OCI-LY1 (cell line): ENCODE data around the gene OSCAR.

ENCODE experiments used
- H2AFZ ChIP-seq: fragments of 200-600 bp; sonication (generic), shearing (Covaris generic); 2 replicates; pipeline ENCODE4 v1.6.0; 2014; ENCODE audit warnings: antibody characterized with exemption, mild to moderate bottlenecking, low read length
- H3F3A ChIP-seq: fragments of 200-600 bp; sonication (generic), shearing (Covaris generic); 2 replicates; pipeline ENCODE4 v1.6.0; 2014; ENCODE audit warnings: mild to moderate bottlenecking, antibody characterized with exemption, low read length, moderate library complexity; ENCODE audit not compliant: insufficient read depth
- H3K27ac ChIP-seq: fragments of 200-600 bp; sonication (generic); 2 replicates; pipeline ENCODE4 v1.5.1; 2014; ENCODE audit warnings: low read length, mixed run types, mild to moderate bottlenecking, low read depth; ENCODE audit not compliant: poor library complexity, severe bottlenecking
- H3K27me3 ChIP-seq: fragments of 200-600 bp; sonication (generic); 2 replicates; pipeline ENCODE4 v1.6.0; 2014; ENCODE audit warnings: antibody characterized with exemption, mild to moderate bottlenecking, low read length, moderate library complexity; ENCODE audit not compliant: insufficient read depth
- H3K36me3 ChIP-seq: fragments of 200-600 bp; sonication (generic); 2 replicates; pipeline ENCODE4 v1.6.1; 2014; ENCODE audit warnings: mild to moderate bottlenecking, antibody characterized with exemption, low read length, moderate library complexity, mixed read lengths; ENCODE audit not compliant: insufficient read depth
- H3K4me1 ChIP-seq: fragments of 200-600 bp; sonication (generic); 2 replicates; pipeline ENCODE4 v1.5.1; 2014; ENCODE audit warnings: mild to moderate bottlenecking, low read length, moderate library complexity; ENCODE audit not compliant: insufficient read depth, severe bottlenecking
- H3K4me2 ChIP-seq: fragments of 200-600 bp; sonication (generic), shearing (Covaris generic); 2 replicates; pipeline ENCODE4 v1.6.1; 2014; ENCODE audit warnings: low read length
- H3K4me3 ChIP-seq: fragments of 200-600 bp; sonication (generic); 2 replicates; pipeline ENCODE4 v1.5.1; 2014; ENCODE audit warnings: low read length, low read depth, mild to moderate bottlenecking, mixed read lengths; ENCODE audit not compliant: poor library complexity, severe bottlenecking
- H3K79me2 ChIP-seq: fragments of 200-600 bp; shearing (Covaris generic); 2 replicates; pipeline ENCODE4 v1.6.1; 2016; ENCODE audit warnings: mixed run types, low read length, mixed read lengths; ENCODE audit not compliant: insufficient read depth
- H3K9ac ChIP-seq: fragments of 200-600 bp; sonication (generic), shearing (Covaris generic); 2 replicates; pipeline ENCODE4 v1.6.1; 2014; ENCODE audit warnings: mild to moderate bottlenecking, low read length, mixed read lengths
- H3K9me2 ChIP-seq: fragments of 200-600 bp; sonication (generic), shearing (Covaris generic); 2 replicates; pipeline ENCODE4 v1.6.1; 2014; ENCODE audit warnings: low read depth, mild to moderate bottlenecking, low read length, mixed read lengths
- H3K9me3 ChIP-seq: fragments of 200-600 bp; shearing (Covaris generic); 2 replicates; pipeline ENCODE4 v1.6.1; 2014; ENCODE audit warnings: low read length, mixed read lengths
- H4K20me1 ChIP-seq: fragments of 200-600 bp; sonication (generic), shearing (Covaris generic); 2 replicates; pipeline ENCODE4 v1.6.0; 2016; ENCODE audit warnings: mild to moderate bottlenecking, low read length; ENCODE audit not compliant: insufficient read depth
- EZH2 ChIP-seq: fragments of 200-600 bp; sonication (generic), shearing (Covaris generic); IDR thresholded peaks from 2 replicates; pipeline ENCODE4 v1.8.0; 2017; ENCODE audit warnings: borderline replicate concordance, mixed run types, mild to moderate bottlenecking, antibody characterized with exemption, low read length, moderate library complexity, mixed read lengths
- TF ChIP-seq, protein P1 (sequence below): fragments of 200-600 bp; sonication (generic), shearing (Covaris generic); IDR thresholded peaks from 2 replicates; pipeline ENCODE4 v1.5.1; 2017; ENCODE audit warnings: mild to moderate bottlenecking, antibody characterized with exemption, low read length, moderate library complexity, mixed read lengths

Gene OSCAR

DNA sequence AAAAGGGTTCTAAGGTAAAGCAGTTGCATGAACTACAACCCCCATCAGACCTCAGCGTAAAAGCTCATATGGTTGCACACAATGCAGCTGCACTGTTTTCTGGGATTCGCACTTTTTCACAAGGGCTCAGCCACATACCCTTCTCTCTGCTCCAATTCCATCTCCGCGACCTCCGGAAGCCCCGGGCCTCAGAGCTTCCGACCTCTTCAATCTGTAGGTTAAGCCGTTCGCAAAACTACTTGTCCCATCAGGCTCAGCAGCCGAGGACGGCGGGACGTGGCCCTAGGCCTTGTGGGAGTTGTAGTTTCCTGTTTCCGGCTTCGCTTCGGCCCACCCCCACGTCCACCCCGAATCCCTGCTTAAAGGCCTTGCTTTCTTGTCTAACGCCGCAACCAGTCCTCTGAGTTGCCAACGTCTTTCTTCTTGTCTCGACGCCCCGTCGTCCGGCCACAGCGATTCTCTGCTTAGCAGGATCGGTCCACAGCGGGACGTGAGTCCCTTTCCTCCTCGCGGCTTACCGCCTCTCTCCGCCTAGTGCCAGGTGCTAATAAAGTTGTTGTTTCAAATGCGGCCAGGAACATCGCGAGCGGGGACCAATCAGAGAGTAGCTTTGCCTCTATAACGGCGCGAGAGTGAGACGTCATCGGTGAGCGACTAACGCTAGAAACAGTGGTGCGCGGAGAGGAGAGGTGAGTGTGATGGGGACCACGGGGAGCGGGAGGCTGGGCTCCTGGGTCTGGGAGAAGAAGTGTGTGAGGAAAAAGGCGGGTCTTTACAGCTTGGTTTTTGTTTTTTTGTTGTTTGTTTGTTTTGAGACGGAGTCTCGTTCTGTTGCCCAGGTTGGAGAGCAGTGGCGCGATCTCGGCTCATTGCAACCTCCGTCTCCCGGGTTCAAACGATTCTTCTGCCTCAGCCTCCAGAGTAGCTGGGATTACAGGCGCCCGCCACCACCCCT is 14.8 kb upstream of the OSCAR start, which contains the start of the genes PRPF31 and TFPT:
Gene PRPF31 (plus strand): TSS at position 646 of the 955 bp plus-strand sequence. CDS start 2,525 bp downstream, outside the sequence.
Gene TFPT (minus strand): TSS at position 549 of the 955 bp plus-strand sequence. CDS start 388 bp downstream, at position 161.
- H3K4me2 ChIP-seq = peak within 1 kb of the TSS; percentile 86
- no peaks in the 10 kb centered on the region for H3K27me3 ChIP-seq
- TF ChIP-seq, protein P1, sequence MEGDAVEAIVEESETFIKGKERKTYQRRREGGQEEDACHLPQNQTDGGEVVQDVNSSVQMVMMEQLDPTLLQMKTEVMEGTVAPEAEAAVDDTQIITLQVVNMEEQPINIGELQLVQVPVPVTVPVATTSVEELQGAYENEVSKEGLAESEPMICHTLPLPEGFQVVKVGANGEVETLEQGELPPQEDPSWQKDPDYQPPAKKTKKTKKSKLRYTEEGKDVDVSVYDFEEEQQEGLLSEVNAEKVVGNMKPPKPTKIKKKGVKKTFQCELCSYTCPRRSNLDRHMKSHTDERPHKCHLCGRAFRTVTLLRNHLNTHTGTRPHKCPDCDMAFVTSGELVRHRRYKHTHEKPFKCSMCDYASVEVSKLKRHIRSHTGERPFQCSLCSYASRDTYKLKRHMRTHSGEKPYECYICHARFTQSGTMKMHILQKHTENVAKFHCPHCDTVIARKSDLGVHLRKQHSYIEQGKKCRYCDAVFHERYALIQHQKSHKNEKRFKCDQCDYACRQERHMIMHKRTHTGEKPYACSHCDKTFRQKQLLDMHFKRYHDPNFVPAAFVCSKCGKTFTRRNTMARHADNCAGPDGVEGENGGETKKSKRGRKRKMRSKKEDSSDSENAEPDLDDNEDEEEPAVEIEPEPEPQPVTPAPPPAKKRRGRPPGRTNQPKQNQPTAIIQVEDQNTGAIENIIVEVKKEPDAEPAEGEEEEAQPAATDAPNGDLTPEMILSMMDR = no peak
- H3K9ac ChIP-seq = peak within 1 kb of the TSS; percentile 77
- peak within 1 kb of the TSS; percentile 87 for H3K4me3 ChIP-seq
- H3K9me2 ChIP-seq = no peaks in the 10 kb centered on the region
- no peaks in the 10 kb centered on the region for H3K9me3 ChIP-seq
- peaks cover 11% of the 10 kb centered on the region for H3K79me2 ChIP-seq
- H4K20me1 ChIP-seq = no peaks in the 10 kb centered on the region
- H3K36me3 ChIP-seq = peaks cover 29% of the 10 kb centered on the region
- no peak within 1 kb of the TSS for H2AFZ ChIP-seq
- H3F3A ChIP-seq = no peaks in the 10 kb centered on the region
- peak within 1 kb of the TSS; percentile 69 for H3K27ac ChIP-seq
- peaks cover 20% of the 10 kb centered on the region for H3K4me1 ChIP-seq

DNA sequence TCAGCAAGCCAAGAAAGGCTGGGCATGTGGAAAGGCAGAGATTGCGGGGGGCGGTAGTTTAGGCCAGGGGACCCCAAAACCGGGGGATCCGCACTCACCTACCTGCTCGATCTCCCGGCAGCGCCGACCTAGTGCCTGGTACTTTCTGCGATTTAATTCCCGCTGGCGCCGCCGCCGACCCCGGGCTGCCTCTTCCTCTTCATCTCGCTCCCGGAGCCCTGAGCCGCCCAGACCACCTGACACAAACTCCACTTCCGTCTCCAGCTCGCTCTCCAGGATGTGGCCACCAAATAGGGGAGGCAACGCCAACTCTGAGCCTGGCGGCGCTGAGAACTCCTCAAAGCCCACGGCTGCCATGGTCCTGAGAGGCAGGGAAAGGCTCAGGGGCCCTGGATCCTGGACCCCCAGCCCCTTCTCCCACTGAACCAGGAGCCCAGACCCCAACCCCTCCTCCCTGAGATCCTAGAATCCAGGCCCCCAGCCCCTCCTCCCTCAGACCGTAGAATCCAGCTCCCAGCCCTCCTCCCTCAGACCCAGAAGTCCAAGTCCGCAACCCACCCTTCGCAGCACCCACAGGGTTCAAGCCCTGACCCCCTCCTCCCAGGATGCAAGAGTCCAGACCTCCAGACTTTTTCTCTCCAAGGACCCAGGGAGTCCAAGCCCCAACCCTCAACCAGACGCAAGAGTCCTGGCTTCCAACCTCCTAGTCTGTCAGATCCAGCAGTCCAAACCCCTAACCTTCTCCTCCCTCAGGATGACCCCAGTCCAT is 13.9 kb upstream of the OSCAR start:
- Histone ChIP-seq H3K79me2 (peaks cover 11% of the 10 kb centered on the region), H3K27me3 (no peaks in the 10 kb centered on the region), H3K9ac (peak overlapping the region; percentile 77), H3K4me2 (peak overlapping the region; percentile 86), H3F3A (no peaks in the 10 kb centered on the region), H4K20me1 (no peaks in the 10 kb centered on the region), H3K36me3 (peaks cover 29% of the 10 kb centered on the region), H2AFZ (no peak overlapping the region), H3K9me3 (no peaks in the 10 kb centered on the region), H3K9me2 (no peaks in the 10 kb centered on the region), H3K4me3 (peak overlapping the region; percentile 87), H3K4me1 (peaks cover 20% of the 10 kb centered on the region), H3K27ac (peak overlapping the region; percentile 69)
- TF ChIP-seq, protein P1 = no peak
- no peak for TF ChIP-seq EZH2

DNA sequence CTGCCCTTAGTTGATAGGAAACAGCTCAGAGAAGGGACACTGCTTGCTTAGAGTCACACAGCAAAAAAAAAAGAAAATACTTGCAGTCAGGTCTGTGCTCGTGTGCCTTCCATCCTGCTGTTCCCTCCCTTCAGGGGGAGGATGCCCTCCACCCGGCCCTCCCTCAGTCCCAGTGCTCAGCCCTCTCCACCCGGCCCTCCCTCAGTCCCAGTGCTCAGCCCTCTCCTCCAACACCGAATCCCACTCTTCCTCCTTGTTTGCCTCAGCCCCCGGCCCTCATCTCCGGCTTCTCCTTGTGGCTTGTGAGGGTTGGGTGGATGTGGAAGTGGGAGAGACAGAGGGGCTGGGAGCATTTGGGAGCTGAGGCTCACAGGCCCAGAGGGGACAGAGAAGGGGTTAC is 9.0 kb upstream of the OSCAR start:
- no peak for TF ChIP-seq EZH2
- TF ChIP-seq, protein P1 = no peak
- Histone ChIP-seq H3F3A (no peaks in the 10 kb centered on the region), H3K27me3 (no peaks in the 10 kb centered on the region), H3K4me2 (no peak overlapping the region), H3K9ac (no peak overlapping the region), H3K79me2 (no peaks in the 10 kb centered on the region), H3K9me3 (no peaks in the 10 kb centered on the region), H2AFZ (no peak overlapping the region), H3K36me3 (peaks cover 58% of the 10 kb centered on the region), H3K4me1 (peaks cover 8% of the 10 kb centered on the region), H3K9me2 (no peaks in the 10 kb centered on the region), H3K27ac (no peak overlapping the region), H4K20me1 (no peaks in the 10 kb centered on the region), H3K4me3 (no peak overlapping the region)
